SH-SY5Y (cell line): Measurements from ENCODE around the gene AP2A1.

Experiments used
- GATA2 ChIP-seq: IDR thresholded peaks from 2 replicates; pipeline ENCODE4 v1.6.1; 2011; ENCODE audit warnings: mild to moderate bottlenecking, low read depth, low read length
- GATA3 ChIP-seq: IDR thresholded peaks from 2 replicates; pipeline ENCODE4 v1.6.1; 2011; ENCODE audit warnings: low read depth, mild to moderate bottlenecking, low read length, moderate library complexity

Gene AP2A1

GRCh38 chr19:49775742-49776370 is 9.1 kb downstream of the AP2A1 start:
- no peak for TF ChIP-seq GATA2
- no peak for TF ChIP-seq GATA3

GRCh38 chr19:49776371-49776764 is 9.6 kb downstream of the AP2A1 start:
- TF ChIP-seq GATA2: no peak
- no peak for TF ChIP-seq GATA3

GRCh38 chr19:49779731-49780555 is 13.1 kb downstream of the AP2A1 start:
- TF ChIP-seq GATA3 (no peak), GATA2 (no peak)

- TF ChIP-seq GATA2 (no peak), GATA3 (no peak)
Measured at GRCh38 chr19:49780861-49781260, 14.1 kb downstream of the AP2A1 start.

GRCh38 chr19:49781394-49781793 is 14.6 kb downstream of the AP2A1 start:
- no peak for TF ChIP-seq GATA2
- no peak for TF ChIP-seq GATA3

- no peak for TF ChIP-seq GATA3
- TF ChIP-seq GATA2: no peak
Measured at GRCh38 chr19:49782515-49782914, 15.7 kb downstream of the AP2A1 start.

GRCh38 chr19:49786376-49786820 is 19.6 kb downstream of the AP2A1 start:
- no peak for TF ChIP-seq GATA2
- TF ChIP-seq GATA3: no peak

- TF ChIP-seq GATA2: no peak
- TF ChIP-seq GATA3: no peak
Measured at GRCh38 chr19:49787746-49788145, 20.9 kb downstream of the AP2A1 start.

- TF ChIP-seq GATA3 (no peak), GATA2 (no peak)
Measured at GRCh38 chr19:49788857-49789256, 22.1 kb downstream of the AP2A1 start.

- TF ChIP-seq GATA3 (no peak), GATA2 (no peak)
Measured at GRCh38 chr19:49790866-49791265, 24.1 kb downstream of the AP2A1 start.

- no peak for TF ChIP-seq GATA2
- no peak for TF ChIP-seq GATA3
Measured at GRCh38 chr19:49791776-49792445, 25.1 kb downstream of the AP2A1 start.

GRCh38 chr19:49792829-49793560 is 26.2 kb downstream of the AP2A1 start:
- no peak for TF ChIP-seq GATA2
- no peak for TF ChIP-seq GATA3

- TF ChIP-seq GATA2 (no peak), GATA3 (no peak)
Measured at GRCh38 chr19:49793561-49793840, 26.7 kb downstream of the AP2A1 start.

GRCh38 chr19:49795615-49796014 is 28.8 kb downstream of the AP2A1 start:
- TF ChIP-seq GATA3 (no peak), GATA2 (no peak)
